Muscle layer of colon (tissue), 2 donors: ENCODE results near the gene EZH2.

ENCODE experiments used
- H3K27ac ChIP-seq: one replicate; pipeline ENCODE4 v1.7.0; 2013; ENCODE audit warnings: low read depth, mild to moderate bottlenecking, low read length, moderate library complexity
- H3K27me3 ChIP-seq, 2 donors: one replicate each; pipeline ENCODE4 v1.7.0; 2013; ENCODE audit warnings: low read length in 2 of 2, mild to moderate bottlenecking in 2 of 2; ENCODE audit not compliant: insufficient read depth in 2 of 2, control insufficient read depth in 1 of 2
- H3K36me3 ChIP-seq: one replicate; pipeline ENCODE4 v1.7.0; 2013; ENCODE audit warnings: mild to moderate bottlenecking, low read length; ENCODE audit not compliant: insufficient read depth
- H3K4me1 ChIP-seq: one replicate; pipeline ENCODE4 v1.7.0; 2013; ENCODE audit warnings: mild to moderate bottlenecking, low read length; ENCODE audit not compliant: insufficient read depth
- H3K4me3 ChIP-seq, 2 donors: one replicate each; pipeline ENCODE4 v1.7.0; 2013; ENCODE audit warnings: low read length in 2 of 2, low read depth in 1 of 2, mild to moderate bottlenecking in 1 of 2, moderate library complexity in 1 of 2
- H3K9ac ChIP-seq: one replicate; pipeline ENCODE4 v1.7.0; 2013; ENCODE audit warnings: low read length
- H3K9me3 ChIP-seq: one replicate; pipeline ENCODE4 v1.7.0; 2013; ENCODE audit warnings: mild to moderate bottlenecking, low read length
- donor health status: abdominal sarcoma.
- donor health status: Adenocarcinoma of cecum.

The EZH2 gene

DNA sequence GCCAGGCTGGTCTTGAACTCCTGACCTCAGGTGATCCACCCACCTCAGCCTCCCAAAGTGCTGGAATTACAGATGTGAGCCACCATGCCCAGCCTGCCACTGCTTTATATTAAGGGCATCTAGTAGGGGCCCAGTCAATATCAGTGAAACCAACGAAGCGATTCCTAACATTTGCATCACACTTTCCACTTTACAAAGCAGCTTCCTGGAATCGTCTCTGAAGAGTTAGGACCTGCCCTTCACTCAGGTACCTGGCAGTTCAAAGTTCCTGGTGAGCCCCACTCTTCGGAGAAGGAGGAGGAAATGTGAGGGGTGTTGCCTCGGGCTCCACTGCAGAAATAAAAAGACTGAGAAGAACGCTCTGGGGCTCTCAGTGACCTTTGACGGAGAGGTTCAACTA, 31.1 kb upstream of the EZH2 start:
- H3K9ac ChIP-seq = no peak overlapping the region
- H3K27ac ChIP-seq = no peak overlapping the region
- H3K4me3 ChIP-seq = no peak overlapping the region
- H3K4me1 ChIP-seq = no peaks in the 10 kb centered on the region
- no peaks in the 10 kb centered on the region for H3K36me3 ChIP-seq
- H3K27me3 ChIP-seq = no peaks in the 10 kb centered on the region
- H3K9me3 ChIP-seq = no peaks in the 10 kb centered on the region

DNA sequence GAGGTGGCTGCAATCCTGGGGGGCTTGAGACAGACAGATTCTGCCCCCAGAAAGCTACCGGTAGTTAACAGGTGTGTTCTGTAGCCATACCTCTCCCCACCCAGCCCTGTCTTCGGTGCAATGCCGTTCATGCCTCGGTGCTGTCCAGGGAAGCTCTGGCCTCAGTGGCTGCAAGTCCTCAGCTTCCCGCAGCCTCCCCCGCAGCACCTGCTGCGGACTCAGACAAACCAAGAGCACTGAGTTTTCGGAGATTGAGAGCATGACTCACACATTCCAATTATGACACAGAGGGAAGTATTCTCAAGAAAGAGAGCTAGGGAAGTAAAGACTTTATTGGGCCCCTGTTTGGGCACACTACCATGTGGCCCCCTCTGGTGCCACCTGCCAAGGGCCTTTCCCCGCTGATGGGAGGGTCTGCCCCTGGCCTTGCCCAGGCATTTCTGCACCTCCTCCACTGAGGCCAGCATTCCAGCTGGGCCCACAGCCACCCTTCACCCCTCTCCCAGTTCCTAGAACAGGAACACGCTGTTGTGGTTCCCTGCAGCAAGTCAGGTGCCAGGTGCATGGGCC, 30.2 kb upstream of the EZH2 start:
- Histone ChIP-seq H3K27me3 (no peaks in the 10 kb centered on the region), H3K9me3 (no peaks in the 10 kb centered on the region), H3K36me3 (no peaks in the 10 kb centered on the region), H3K4me3 (no peak overlapping the region), H3K4me1 (no peaks in the 10 kb centered on the region), H3K9ac (no peak overlapping the region), H3K27ac (no peak overlapping the region)

DNA sequence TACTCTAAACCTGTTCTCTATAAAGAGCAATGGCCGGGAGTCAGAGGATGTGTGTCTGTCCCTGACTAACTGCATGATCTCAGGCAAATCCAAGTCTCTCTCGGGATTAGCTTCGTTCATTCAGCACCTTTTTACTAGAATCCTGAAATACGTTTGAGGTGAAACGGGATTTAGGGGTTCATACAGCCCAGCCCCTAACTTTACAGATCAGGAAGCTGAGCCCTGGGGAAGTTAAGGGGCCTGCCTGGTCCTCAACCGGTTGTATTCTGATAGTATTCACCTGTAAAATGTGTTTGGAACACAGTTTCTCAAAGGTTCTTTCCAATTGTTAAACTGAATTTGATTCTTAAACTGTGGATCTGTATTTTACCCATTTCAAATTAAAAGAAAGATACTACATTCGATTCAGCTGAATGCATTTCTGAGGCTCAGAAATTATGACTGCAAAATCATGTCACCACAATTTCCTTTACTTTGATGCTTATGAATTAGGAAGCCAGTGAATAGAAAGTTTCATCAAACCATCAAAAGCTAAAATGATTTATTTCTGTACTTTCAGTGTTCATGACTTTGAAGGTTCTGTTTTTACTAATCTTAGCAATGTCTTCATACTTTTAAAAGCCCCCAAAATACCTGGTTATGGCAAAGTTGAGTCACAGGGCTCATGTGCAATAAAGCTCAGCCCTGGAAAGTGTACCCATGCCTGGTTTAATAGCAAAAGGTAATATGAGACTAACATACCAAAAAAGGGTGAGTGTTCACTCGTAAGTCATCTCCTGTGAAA, 28.9 kb upstream of the EZH2 start:
- H3K36me3 ChIP-seq = no peaks in the 10 kb centered on the region
- no peak overlapping the region for H3K27ac ChIP-seq
- H3K4me3 ChIP-seq = no peak overlapping the region
- H3K27me3 ChIP-seq = no peaks in the 10 kb centered on the region
- H3K4me1 ChIP-seq = no peaks in the 10 kb centered on the region
- no peaks in the 10 kb centered on the region for H3K9me3 ChIP-seq
- H3K9ac ChIP-seq = no peak overlapping the region

DNA sequence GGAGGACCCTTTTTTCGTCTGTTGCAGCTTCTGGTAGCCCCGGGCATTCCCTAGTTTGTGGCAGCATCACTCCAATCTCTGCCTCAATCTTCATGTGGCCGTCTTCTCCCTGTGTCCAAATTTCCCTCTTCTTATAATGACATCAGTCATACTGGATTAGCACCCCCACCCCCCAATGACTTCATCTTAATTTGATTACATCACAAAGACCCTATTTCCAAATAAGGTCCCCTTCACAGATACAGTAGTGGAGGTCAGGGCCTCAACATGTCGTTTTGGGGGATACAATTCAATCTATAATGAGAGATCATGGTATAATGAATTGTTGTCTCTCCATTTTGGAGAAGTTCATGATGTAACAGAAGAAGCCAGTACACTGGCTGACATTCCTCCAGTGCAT, 28.1 kb upstream of the EZH2 start:
- no peak overlapping the region for H3K27ac ChIP-seq
- no peak overlapping the region for H3K9ac ChIP-seq
- no peaks in the 10 kb centered on the region for H3K4me1 ChIP-seq
- no peaks in the 10 kb centered on the region for H3K9me3 ChIP-seq
- H3K27me3 ChIP-seq = no peaks in the 10 kb centered on the region
- H3K4me3 ChIP-seq = no peak overlapping the region
- no peaks in the 10 kb centered on the region for H3K36me3 ChIP-seq

DNA sequence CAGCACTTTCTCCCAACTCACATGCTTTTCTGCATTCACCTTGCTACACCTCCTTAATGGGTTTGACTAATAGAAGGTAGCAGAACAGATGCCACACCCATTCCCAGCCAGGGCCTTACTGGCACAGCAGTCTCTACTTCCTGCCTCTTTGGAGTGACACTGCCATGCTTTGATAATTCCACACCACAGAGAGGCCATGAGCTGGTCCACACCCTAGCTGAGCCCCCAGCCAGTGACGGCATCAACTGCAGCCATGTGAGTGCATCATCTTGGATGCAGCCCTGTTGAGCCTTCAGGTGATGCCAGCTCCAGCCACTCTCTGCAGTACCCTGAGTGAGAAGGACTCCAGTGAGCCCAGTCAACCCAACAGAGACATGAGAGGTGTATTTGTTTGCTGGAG, 27.5 kb upstream of the EZH2 start:
- Histone ChIP-seq H3K27me3 (no peaks in the 10 kb centered on the region), H3K9ac (no peak overlapping the region), H3K9me3 (no peaks in the 10 kb centered on the region), H3K4me1 (no peaks in the 10 kb centered on the region), H3K27ac (no peak overlapping the region), H3K36me3 (no peaks in the 10 kb centered on the region), H3K4me3 (no peak overlapping the region)

DNA sequence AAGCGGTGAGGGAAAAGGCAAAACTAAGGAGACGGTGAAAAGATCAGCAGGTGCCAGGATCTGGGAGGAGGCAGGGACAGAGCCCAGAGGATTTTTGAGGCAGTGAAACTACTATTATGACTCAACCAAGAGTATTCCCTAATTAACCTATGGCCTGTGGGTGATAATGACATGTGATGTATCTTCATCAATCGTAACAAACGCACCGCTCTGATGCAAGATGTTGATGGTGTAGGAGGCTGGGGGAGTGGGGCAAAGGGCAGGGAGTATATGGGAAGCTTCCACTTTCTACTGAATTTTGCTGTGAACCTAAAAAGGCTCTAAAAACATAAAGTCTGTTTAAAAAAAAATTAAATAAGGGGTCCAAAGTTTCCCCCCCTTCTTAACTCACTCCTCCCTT, 25.5 kb upstream of the EZH2 start:
- H3K4me1 ChIP-seq = no peaks in the 10 kb centered on the region
- no peaks in the 10 kb centered on the region for H3K27me3 ChIP-seq
- no peak overlapping the region for H3K4me3 ChIP-seq
- no peaks in the 10 kb centered on the region for H3K36me3 ChIP-seq
- no peak overlapping the region for H3K27ac ChIP-seq
- no peaks in the 10 kb centered on the region for H3K9me3 ChIP-seq
- no peak overlapping the region for H3K9ac ChIP-seq

DNA sequence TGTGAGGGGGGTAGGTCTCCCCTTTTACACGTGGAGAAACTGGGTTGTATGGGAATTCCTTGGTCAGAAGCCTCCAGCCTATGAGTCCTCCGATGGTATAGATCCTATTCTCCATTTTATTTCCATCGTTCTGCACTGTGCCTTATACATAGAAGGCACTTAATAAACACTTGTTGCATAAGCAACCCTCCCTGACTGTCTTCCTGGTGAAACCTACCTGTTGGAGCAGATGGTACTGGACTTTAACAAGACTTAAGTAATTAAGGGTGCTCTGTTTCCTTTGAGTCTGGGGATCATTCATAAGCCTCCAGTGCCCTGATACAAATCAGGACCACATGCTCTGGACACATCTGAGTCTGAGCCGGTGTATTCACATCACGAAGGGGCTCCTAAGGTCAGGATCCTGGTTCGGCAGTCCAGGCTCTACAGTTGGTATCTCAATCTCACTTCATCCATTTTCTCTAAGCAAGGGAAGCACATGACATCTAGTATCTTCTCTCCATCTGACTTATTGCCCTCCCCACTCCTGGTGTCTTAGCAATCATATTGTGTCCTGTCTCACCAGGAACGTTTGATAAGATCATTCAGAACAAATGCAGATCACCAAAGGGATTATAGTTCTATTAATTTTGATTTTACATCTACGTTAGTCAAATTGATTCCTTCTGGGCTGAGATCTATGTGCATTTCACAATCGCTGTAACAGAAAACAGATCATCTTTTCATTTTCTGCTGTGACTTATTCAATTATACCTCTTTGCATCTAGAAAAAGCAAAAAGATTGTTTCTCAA, 22.8 kb upstream of the EZH2 start:
- Histone ChIP-seq H3K36me3 (no peaks in the 10 kb centered on the region), H3K27me3 (no peaks in the 10 kb centered on the region), H3K27ac (no peak overlapping the region), H3K9me3 (no peaks in the 10 kb centered on the region), H3K4me3 (no peak overlapping the region), H3K9ac (no peak overlapping the region), H3K4me1 (no peaks in the 10 kb centered on the region)

DNA sequence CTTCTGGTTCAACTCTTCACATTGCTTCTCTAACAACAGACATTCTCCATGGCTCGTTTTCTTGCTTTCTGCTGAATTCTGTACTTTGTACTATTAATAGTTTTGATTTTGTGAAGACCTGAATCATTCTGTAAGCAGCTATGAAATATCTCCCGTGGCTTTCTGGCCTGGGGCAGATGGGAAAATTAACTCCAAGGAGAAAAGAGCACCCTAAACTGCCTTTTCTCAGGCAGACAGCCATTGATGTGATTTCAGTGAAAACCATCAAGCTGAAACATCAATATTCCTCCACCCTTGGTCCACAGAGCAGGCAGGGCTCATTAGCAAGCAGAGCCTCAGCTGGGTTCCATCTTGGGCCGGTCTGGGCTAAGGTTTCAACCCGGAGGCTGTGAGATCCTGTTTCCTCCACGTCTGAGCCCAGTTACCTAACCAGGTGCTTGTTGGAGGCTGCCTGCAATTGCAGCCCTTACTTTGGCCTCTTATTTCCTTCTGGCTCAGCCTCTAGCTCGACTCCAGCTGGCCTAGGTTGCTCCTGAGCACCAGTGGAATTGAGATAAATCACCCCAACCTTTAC, 21.1 kb upstream of the EZH2 start:
- H3K4me1 ChIP-seq = no peaks in the 10 kb centered on the region
- H3K36me3 ChIP-seq = no peaks in the 10 kb centered on the region
- H3K27ac ChIP-seq = no peak overlapping the region
- H3K27me3 ChIP-seq = no peaks in the 10 kb centered on the region
- H3K4me3 ChIP-seq = no peak overlapping the region
- no peak overlapping the region for H3K9ac ChIP-seq
- no peaks in the 10 kb centered on the region for H3K9me3 ChIP-seq

DNA sequence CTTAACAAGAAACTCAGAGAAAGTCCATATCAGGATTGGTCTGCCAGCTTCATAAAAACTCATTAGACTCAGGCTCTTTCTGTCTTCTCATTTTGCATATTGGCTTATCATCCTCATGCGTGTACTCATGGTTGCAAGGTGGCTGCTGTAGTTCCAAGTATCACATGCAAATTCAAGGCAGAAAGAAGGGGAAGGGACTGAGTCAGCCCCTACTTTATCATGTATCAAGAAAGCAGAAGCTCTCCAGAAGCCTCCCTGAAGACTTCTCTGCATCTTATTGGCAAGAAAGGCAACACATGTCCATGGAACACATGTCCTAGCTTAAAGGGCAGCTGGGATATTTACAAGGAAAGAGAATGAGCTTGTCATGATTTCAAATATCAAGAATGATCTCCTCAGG, 19.4 kb upstream of the EZH2 start:
- no peak overlapping the region for H3K9ac ChIP-seq
- no peak overlapping the region for H3K27ac ChIP-seq
- no peaks in the 10 kb centered on the region for H3K9me3 ChIP-seq
- H3K4me1 ChIP-seq = no peaks in the 10 kb centered on the region
- H3K36me3 ChIP-seq = no peaks in the 10 kb centered on the region
- H3K27me3 ChIP-seq = no peaks in the 10 kb centered on the region
- no peak overlapping the region for H3K4me3 ChIP-seq

DNA sequence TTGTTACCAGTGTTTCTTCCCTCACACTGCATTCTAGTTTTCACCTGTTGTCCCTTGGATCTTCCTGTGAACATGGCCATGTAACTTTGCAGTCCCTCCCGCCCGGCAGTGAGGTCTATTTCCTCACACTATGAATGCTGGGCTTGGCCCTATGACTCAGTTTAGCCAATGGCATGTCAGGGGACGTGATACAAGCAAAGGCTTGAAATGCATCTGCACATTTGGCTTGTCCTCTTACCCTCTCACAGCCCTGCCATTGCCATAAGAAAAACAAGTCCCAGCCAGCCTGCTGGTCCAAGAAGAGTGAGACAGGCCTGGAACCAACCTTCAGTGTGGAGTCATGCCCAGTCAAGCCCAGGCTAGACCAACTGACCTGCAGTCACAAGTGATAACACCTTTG, 17.1 kb upstream of the EZH2 start:
- no peaks in the 10 kb centered on the region for H3K27me3 ChIP-seq
- H3K9ac ChIP-seq = no peak overlapping the region
- no peaks in the 10 kb centered on the region for H3K4me1 ChIP-seq
- H3K4me3 ChIP-seq = no peak overlapping the region
- H3K27ac ChIP-seq = no peak overlapping the region
- H3K9me3 ChIP-seq = no peaks in the 10 kb centered on the region
- no peaks in the 10 kb centered on the region for H3K36me3 ChIP-seq

DNA sequence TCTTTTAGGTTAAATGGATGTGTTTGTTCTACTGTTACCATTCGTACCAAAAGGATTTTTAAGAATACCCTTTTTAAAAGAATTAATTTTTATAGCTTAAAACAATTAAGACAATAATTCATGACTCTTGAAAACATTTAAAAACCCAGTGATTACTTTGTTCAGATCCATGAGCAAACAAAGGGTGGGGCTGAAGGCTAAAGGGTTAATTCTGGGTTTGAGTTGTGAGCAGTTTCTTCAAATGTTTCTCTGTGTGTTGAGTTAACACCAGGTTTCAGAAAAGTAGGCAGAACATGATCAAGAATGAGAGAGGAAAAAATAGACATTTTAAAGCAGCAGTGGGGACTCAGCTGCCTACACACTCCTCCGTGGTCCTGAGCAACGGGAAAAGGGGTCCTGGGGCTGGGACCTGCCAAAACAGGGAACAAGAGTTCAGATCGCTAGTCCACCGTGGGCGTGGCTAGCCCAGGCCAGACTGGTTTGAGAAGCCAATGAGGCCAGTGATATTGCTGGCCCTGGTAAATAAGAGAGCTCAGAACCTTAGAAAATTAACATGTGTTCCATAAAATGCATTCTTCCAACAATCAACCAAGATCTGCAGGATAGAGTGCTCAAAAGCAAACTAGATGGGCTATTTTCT, 14.9 kb upstream of the EZH2 start:
- Histone ChIP-seq H3K9ac (no peak overlapping the region), H3K36me3 (no peaks in the 10 kb centered on the region), H3K9me3 (no peaks in the 10 kb centered on the region), H3K4me1 (no peaks in the 10 kb centered on the region), H3K27me3 (no peaks in the 10 kb centered on the region), H3K4me3 (no peak overlapping the region), H3K27ac (no peak overlapping the region)
